Measurements from ENCODE around the gene ERICH6.

Gene ERICH6

DNA sequence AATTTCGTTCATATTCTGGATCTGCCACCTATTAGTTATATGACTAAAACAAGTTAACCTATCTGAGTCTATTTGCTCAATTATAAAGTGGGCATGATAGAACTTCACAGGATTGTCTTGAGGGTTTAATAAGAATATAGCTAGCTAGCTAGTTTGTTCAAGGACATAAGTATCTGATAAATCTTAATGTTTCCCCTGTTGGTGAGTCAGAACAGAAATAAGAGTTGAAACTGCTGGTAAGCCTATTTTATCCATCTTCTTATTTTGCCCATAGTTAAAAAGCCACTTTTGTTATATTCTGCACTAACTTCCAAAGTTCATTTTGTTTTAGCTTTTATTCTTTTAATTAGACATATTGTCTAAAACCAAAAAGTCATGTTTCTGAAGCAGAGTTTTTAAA is 91.2 kb downstream of the ERICH6 start:
- no peak for DNase-seq

DNA sequence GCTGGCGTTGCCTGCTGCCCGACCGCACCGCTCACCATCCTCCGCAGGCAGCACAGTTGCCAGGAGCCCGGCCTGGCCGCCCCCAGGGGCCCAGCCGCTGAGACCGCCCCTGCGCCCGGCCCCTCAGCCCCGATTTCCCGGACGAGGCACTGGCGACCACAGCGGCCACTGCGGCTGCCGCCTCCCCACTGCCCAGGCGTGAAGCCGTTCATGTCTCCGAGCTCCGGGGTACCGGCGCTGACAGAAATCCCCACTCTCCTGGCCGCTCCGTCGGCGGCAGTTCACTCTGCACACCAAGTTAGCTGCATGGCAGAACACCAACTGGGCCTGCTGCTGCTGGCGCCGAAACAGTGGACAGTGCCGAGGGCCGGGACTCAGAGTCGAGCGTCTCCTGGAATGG is 92.1 kb downstream of the ERICH6 start:
- no peak for DNase-seq

DNA sequence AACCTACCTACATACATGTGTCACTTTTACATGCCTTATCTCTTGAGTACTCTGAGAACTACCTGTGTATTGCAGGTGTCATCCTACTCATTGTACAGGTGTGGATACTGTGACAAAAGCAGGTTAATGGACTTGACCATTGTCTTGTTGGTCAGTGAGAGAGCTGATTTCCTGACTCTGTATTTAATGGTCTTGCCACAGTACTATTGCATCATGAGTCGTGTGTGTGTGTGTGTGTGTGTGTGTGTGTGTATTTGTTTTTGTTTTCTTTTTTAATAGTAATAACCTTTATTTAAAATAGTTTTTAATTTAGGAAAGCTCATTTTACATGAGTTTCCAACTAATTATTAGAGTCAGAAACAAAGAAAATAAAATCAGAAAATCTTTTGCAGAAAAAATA is 92.9 kb downstream of the ERICH6 start:
- no peak for DNase-seq

DNA sequence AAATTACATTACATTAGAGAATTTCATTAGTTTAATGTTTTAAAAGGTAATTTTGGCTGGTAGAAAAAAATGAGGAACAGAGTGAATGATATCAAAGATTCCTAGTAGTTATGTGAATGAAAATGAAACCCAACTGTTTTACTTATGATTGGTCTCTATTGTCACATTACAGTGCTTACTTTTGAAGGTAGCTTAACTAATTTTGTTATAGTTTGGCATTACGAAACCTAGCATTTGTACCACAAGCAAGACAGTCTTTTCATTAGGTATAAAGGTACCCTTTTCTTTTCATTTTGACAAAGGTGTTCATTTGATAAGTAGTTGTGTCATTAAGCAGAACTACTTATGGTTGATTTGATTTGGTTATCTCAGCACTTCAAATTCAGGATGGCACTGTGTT is 93.7 kb downstream of the ERICH6 start:
- no peak for DNase-seq

All from activated CD8-positive, alpha-beta memory T cell treated with anti-CD3 and anti-CD28 coated beads, Interleukin-2, amount 50 U/mL, for 4 hours (primary cell).